ENCODE measurements around the gene LRPAP1.
"Not testable (repeated sequence)": the region's sequence is repeated elsewhere in the genome, so short reads cannot be mapped to it uniquely, and the experiment has no call there.

The LRPAP1 gene

GRCh38 chr4:3517731-3518510, 14.3 kb downstream of the LRPAP1 start:
- no peak for DNase-seq

DNA sequence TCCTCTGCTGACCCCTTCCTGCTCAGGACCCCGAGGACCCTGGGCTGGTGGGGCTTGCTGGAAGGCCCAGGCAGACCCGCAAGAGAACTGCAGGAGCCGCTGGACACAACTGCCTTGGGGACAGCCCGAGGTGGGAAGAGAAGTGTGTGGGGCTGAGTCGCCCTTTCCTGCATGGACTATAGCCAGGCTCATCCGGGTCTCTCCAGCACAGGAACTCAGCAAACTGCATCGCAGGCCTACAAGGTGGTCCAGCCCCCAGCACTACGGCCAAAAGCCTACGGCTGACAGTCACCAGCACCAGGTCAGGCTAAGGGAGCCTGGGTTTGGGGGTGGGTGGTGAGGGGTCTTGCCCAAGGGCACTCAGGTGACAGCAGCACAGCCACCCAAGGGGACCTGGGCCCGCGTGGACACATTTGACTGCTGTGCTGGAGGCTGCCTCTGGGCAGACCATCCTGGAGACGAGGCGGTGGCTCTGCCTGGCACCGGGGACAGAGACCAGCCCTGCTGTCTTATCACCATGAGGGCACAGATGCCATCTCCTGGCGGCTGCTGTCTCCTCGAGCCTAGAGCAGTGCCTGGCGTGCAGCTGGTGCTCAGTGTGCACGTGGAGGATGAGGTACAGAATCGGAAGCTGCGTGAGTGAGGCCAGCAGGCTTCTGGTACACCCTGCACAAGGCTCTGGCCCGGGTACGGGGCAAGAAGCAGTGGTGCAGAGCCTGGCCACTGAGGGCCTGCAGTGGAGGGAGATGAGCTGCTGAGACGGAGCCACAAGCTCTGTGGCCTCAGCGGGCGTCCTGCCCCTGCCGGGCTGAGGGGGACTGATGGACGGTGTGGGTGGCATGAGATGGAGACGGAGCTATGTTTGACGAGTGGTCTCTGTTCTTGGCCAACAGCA, 15.1 kb downstream of the LRPAP1 start:
- no peak for DNase-seq

- no peak for DNase-seq
These were observed 16.0 kb downstream of the LRPAP1 start for GRCh38 chr4:3516061-3516835.

DNA sequence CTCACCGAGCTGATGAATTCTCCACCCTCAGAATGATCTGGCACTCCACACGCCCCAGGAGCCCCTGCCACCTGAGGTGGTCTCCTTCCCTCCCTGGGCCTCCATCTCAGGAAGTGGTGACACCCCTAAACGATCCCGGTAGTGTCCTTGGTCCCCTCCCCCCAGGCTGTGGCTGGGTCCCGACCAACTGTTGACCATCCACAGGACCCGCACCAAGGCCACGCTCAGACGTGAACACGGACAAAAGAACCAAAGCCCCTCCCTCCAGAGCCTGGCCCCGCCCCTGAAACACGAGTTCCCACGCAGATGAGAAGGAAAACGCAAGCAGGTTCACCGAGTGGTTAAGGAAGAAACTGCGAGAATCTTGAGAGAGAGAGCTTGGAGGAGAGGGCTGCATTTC, 16.6 kb downstream of the LRPAP1 start:
- DNase-seq, result no peak

- DNase-seq, result no peak
These were observed 17.3 kb downstream of the LRPAP1 start for GRCh38 chr4:3514806-3515501.

GRCh38 chr4:3514221-3514780, 17.9 kb downstream of the LRPAP1 start:
- DNase-seq, result no peak

GRCh38 chr4:3513807-3514206, 18.4 kb downstream of the LRPAP1 start:
- DNase-seq, result no peak

DNA sequence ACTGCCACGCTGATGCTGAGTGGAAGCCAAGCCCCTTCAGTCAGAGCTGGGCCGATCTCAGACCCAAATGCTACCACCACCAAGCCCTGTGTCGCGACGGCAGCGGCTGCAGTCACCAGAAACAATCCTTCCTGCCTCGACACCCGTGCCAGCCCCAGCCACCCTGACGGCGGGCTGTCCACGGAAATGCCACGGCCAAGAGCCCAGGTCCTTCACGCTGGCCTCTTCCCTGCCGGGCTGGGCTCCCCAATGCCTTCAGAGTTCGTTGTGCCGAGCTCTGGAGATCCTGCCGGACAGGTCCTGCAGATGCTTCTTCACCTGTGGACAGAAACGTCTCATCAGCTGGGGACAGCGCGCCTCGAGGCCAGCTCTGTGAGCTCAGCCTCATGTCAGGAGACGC, 19.5 kb downstream of the LRPAP1 start:
- no peak for DNase-seq

GRCh38 chr4:3512279-3512678, 19.9 kb downstream of the LRPAP1 start:
- DNase-seq, result no peak

DNA sequence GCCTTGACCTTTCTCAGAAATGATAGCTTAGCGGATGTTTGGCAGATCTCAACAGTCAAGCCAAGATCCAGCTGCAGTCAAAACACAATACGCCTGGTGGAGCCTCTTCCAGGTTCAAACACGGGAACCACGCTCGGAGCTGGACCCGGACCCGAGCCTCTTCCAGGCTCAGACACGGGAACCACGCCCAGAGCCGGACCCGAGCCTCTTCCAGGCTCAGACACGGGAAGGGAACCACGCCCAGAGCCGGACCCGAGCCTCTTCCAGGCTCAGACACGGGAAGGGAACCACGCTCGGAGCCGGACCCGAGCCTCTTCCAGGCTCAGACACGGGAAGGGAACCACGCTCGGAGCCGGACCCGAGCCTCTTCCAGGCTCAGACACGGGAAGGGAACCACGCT, 20.6 kb downstream of the LRPAP1 start:
- not testable (repeated sequence) for DNase-seq

- DNase-seq, result no peak
These were observed 21.0 kb downstream of the LRPAP1 start for GRCh38 chr4:3511187-3511586.

DNA sequence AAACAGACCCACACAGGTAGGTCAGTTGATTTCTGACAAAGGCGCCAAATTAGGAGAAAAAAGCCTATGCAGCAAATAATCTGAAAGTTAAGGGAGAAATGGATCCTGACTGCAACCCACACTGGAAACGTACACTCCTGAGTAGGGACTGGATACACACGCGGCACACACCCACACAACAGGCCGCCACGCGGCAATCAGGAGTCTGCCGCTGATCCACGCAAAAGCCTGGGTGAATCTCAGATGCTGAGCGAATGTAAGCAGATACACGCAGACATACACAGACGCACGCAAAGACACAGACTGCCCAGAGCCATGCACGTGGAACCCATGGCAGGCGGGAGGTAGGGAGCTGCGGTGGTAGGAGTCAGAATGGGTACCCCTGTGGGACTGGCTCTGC, 21.7 kb downstream of the LRPAP1 start:
- DNase-seq, result no peak

- no peak for DNase-seq
These were observed 23.7 kb downstream of the LRPAP1 start for GRCh38 chr4:3508542-3508941.

- no peak for DNase-seq
These were observed 27.0 kb downstream of the LRPAP1 start for GRCh38 chr4:3505231-3505630.

DNA sequence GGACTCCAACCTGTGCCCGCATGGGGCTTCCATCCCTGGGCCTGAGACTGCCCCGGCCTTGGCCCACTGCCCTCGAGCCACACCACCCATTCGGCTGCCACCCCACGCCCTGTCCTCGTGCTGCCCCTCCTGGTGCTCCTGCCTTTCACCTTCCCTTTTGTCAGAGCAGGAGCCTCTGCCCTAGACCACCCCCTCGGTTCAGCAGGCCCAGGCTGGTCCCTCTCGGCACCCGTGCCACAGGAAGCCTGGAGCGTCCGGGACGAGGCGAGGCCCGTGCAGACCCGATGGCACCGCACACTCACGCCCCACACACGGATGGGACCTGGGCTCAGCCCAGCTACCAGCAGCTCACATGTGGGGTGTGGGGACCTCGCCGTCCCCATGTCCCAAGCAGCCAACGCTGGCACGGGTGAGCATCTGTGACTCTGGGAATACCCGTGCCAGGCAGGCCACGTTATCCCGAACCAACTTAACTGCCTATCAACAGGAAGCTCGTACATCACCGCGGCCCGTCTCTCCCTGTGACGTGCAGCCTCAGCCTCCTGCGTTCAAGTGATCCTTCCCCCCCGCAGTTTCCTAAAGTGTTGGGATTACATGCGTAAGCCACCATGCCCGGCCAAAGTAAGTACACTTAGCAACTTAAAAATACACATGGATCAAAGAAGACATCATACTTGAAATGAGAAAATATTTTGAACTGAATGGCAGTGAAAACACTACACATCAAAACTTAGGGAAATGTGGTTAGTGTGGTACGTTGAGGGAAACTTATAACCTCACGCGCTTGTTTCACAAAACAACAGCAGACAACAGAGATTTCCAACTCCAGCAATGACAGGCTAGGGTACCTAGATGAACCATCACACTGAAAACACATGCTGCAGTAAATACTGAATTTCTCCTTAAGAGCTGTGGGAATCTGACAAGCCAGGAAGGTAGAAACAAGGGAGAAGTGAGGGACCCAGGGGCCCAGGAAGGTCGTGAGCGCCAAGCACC, 29.0 kb downstream of the LRPAP1 start:
- no peak for DNase-seq

DNA sequence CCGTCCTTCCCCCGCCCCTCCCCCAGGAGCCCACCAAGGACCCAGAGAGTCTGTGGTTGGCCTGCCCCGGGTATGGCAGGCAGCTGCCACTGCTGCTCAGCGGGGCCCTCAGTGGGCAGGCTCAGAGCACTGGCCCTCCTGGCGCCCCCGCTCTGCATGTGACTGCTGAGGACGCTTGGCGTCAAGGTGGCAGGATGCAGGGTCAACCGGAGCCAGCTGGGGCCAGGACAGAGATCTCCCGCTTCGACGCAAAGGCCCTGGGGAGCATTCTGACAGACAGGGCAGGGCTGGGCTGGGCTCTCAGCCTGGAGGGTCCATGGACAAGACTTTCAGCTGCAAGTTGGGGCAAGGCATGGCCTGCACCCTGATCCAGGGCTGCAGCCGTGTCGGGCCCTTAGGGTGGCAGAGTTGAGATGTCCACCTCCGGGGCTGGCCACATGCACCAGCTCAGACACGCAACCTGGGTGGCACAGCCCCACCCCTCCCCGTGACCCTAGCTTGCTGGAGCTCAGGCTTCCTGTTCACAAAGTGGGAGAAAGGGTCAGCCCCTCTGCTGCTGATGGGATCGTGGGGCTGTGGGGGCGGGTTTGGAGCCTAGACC, 30.3 kb downstream of the LRPAP1 start:
- DNase-seq, result no peak

DNA sequence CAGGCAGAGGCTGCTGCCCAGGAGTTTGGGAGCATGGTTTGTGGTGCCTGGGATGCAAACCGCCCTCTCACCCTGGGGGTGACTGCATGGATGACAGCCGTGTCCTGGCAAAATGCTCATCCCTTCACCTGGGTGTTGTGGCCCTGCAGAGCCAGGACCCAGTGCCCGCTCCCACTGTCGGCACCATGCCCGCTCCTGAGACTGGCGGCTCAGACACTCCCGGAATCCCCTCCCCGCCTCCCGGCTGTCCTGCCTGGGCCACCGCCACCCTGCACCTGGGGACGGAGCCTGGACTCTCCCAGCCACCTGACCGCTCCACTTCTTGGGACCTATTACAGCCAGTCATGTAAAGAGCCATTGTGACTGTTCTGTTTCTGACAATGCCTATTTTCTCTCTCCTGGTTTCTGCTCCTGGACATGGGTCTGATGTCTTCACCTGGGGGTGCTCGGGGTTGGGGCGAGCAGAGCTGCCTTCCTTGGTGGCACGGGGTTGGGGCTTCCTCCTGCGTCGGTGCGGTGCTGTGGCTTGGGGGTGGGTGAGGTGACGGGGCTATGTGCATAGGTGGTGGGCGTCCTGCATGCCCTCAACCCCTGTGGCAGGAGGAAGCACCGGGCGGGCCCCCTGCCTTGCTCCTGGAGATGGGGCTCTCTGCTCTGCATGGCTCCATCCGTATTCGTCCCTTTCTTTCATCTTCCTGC, 30.9 kb downstream of the LRPAP1 start:
- no peak for DNase-seq

- DNase-seq, result no peak
These were observed 31.6 kb downstream of the LRPAP1 start for GRCh38 chr4:3500634-3501101.

DNA sequence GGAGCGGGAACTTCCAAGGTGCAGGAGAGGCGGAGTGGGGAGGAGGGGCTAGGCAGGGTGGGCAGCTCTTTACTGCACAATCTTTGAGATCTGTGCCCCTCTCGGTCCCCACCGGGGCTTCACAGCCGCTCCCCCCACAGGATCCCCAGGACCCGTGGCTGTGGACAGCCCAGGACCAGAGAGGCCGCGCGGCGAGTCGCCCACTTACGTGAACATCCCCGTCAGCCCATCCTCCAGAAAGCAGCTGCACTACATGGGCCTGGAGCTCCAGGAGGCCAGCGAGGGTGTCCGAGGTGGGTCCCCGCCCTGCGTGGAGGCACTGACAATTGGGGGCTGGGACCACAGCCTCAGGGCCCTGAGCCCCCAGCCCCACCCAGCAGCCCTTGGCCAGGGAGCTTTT, 32.1 kb downstream of the LRPAP1 start:
- no peak for DNase-seq

DNA sequence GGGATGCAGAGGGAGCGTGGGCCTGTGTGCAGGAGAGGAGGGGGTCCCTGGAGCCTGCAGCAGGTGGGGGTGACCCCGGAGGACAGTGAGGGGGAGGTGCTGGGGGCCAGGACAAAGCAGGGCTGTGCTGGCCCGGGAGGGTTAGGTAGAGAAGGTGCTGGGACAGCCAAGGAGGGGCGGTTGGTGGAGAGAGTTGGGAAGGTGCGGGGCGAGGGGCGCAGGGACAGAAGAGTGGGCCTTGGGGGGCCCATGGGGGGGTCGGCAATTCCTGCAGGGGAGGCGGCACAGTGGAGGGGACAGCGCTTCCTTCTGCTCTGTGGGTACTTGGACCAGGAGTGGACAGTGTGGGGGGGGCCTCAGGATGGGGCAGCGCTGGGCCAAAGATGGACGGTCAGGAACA, 32.5 kb downstream of the LRPAP1 start:
- DNase-seq, result no peak

Measured in left hindlimb (tissue), 1 donor.